GM18909 (cell line): ENCODE data around the gene KRTAP9-9.
"Not testable (repeated sequence)": the region's sequence is repeated elsewhere in the genome, so short reads cannot be mapped to it uniquely, and the experiment has no call there.

Experiments used
- ATAC-seq: cut with Tn5 transposase; IDR thresholded peaks from one replicate; pipeline ENCODE4 v1.9.1; 2021; ENCODE audit warnings: mild to moderate bottlenecking; ENCODE audit not compliant: unreplicated experiment, poor library complexity

Gene KRTAP9-9

DNA sequence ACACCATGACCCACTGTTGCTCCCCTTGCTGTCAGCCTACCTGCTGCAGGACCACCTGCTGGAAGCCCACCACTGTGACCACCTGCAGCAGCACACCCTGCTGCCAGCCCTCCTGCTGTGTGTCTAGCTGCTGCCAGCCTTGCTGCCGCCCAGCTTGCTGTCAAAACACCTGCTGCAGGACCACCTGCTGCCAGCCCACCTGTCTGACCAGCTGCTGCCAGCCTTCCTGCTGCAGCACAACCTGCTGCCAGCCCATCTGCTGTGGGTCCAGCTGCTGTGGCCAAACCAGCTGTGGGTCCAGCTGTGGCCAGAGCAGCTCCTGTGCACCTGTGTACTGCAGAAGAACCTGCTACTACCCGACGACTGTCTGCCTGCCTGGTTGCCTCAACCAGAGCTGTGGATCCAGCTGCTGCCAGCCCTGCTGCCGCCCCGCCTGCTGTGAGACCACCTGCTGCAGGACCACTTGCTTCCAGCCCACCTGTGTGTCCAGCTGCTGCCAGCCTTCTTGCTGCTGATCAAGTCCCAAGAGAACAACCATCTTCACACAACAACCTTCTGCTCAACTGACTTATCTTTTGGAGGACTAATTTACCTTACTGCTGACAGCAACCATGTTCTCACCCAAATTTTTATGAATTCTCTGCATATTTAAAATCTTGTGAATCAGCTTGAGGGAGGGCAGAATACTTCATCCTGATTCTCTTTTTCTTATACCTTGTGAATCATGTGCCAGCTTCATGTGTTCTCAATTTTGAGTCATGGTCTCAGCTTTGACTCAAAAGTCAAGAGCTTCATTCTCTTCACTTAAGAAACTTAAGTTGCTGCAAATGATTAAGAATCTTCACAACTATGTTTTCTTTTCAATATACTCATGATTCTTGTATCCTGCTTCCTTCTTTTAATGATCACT, at the start of gene KRTAP9-9:
TSS of gene KRTAP9-9 (plus strand) at position 4 of the 910 bp plus-strand sequence.
- not testable (repeated sequence) for ATAC-seq

DNA sequence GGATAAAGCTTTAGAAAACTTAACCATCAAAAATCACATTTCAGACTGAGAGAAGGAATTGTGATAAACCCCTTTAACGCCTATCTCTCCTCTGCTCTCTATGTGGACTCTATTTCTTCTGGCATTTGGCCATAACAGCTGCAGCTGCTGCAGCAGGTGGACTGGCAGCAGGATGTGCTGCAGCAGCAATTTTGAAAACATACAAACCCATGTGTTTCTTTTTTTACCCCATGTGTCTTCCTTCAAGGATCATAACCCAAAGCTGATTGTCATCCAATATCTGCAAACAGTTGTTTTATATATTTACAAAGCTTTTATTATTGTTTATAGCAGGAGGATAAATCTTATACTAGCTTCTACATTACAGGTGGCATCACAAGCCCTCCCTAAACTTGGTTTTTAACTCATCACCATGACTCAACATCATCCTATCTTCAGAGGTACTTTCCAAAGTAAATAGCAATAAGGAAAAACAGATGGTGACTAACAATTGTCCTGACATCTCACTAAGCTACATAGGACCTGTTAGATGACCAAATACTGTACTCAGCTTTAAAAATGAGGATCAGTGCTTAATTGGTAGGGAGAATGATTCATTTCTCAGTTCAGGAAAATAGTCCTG, 43.2 kb upstream of the KRTAP9-9 start:
- ATAC-seq, result no peak

GRCh38 chr17:41212524-41213169, 42.5 kb upstream of the KRTAP9-9 start:
- ATAC-seq, result no peak

- ATAC-seq, result no peak
Observed at GRCh38 chr17:41215681-41216080, 39.5 kb upstream of the KRTAP9-9 start.

DNA sequence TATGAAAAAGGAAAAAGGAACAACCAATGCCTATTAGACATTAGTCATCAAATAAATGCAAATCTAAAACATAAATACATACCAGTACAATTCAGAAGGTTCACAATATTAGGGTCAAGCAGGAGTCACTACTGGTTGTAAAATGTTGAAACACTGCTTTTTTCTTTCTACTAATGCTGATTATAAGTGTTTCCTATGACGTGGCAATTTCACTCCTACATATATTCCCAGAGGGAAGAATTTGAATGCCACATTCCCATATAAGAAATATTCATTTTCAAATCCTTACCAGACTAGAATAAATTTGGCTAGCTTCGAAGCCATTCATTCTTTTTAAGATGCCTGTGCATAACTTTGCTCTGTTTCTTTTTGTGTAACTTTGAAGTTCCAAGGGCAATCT, 31.4 kb upstream of the KRTAP9-9 start:
- ATAC-seq, result no peak

GRCh38 chr17:41226051-41226450, 29.1 kb upstream of the KRTAP9-9 start:
- ATAC-seq, result no peak

DNA sequence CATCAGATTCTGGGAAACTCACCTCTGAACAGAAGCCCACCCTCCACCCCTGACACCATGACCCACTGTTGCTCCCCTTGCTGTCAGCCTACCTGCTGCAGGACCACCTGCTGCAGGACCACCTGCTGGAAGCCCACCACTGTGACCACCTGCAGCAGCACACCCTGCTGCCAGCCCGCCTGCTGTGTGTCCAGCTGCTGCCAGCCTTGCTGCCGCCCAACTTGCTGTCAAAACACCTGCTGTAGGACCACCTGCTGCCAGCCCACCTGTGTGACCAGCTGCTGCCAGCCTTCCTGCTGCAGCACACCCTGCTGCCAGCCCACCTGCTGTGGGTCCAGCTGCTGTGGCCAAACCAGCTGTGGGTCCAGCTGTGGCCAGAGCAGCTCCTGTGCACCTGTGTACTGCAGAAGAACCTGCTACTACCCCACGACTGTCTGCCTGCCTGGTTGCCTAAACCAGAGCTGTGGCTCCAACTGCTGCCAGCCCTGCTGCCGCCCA, 28.5 kb upstream of the KRTAP9-9 start, which contains the start of gene KRTAP9-2:
TSS of gene KRTAP9-2 (plus strand) at position 51 of the 498 bp plus-strand sequence. CDS start at position 58, 7 bp downstream.
- ATAC-seq, result not testable (repeated sequence)

DNA sequence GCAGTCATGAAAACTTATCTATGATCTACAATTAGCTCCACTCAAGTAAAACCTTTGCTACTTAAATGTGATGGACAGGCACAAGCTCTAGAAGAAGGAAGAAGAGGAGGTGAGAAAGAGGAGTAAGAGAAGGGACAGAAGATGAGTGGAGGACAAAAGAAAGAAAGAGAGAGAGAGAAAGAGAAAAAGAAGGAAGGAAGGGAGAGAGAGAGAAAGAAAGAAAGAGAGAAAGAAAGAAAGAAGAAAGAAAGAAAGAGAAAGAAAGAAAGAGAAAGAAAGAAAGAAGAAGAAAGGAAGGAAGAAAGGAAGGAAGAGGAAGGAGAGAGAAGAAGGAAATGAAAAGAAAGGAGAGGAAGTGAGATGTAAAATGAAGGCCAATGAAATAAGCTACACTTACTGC, 25.1 kb upstream of the KRTAP9-9 start:
- ATAC-seq, result no peak

DNA sequence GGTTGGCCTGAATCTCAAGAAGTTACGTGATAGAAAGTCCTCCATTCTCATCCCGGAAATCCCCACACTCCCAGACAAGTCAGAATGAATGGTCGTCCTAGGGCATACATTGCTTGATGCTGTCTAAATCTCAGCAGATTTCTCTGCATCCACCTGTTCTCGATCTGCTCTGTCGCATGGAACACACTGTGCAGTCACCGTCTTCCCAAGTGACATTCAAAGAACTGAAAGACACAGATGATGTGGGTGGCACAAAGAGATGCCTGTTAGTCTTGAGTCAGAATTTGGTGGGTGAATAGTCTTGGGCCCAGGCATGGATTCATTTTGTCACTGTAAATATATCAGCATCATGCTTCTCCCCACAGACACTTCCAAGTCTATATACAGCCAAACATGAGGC, 23.5 kb upstream of the KRTAP9-9 start:
- ATAC-seq, result no peak

GRCh38 chr17:41232399-41233105, 22.6 kb upstream of the KRTAP9-9 start, which contains the start of gene KRTAP9-3:
Gene KRTAP9-3, plus strand, starts transcription at chr17:41232449. Its CDS starts 53 bp downstream, at chr17:41232502.
- ATAC-seq, result not testable (repeated sequence)

GRCh38 chr17:41237116-41237515, 18.1 kb upstream of the KRTAP9-9 start:
- ATAC-seq, result not testable (repeated sequence)

DNA sequence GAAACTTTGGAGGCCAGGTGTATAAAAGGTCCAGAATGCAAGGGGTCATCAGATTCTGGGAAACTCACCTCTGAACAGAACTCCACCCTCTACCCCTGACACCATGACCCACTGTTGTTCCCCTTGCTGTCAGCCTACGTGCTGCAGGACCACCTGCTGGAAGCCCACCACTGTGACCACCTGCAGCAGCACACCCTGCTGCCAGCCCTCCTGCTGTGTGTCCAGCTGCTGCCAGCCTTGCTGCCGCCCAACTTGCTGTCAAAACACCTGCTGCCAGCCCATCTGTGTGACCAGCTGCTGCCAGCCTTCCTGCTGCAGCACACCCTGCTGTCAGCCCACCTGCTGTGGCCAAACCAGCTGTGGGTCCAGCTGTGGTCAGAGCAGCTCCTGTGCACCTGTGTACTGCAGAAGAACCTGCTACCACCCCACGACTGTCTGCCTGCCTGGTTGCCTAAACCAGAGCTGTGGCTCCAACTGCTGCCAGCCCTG, 17.2 kb upstream of the KRTAP9-9 start, which contains the start of gene KRTAP9-8:
TSS of gene KRTAP9-8 (plus strand) at position 51 of the 489 bp plus-strand sequence. CDS start at position 104, 53 bp downstream.
- not testable (repeated sequence) for ATAC-seq

DNA sequence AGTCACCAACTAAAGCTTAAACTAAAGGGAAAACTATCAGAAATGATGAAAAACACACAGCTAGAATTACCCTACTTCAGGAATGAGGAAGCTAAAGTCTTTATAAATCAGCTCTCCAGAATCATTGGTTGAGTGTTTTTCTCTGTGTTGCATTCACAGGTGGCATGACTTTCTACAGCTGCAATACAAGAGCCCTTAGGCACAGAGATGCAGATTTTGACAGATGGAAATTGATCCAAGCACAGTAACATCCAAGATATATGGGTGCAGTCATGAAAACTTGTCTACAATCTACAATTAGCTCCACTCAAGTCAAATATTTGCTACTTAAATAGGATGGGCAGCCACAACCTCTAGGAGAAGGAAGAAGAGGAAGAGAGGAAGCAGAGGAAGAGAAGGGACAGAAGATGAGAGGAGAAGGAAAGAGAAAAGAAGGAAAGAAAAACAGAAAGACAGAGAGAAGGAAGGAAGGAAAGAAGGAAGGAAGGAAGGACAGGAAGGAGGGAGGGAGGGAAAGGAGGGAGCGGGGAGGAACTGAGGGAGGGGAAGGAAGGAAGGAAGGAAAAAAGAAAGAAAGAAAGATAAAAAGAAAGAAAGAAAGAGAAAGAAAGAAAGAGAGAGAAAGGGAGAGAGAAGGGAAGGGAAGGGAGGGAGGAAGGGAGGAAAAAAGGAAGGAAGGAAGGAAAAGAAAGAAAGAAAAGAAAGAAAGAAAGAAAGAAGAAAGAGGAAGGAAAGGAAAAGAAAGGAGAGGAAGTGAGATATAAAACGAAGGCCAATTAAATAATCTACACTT, 8.0 kb upstream of the KRTAP9-9 start:
- not testable (repeated sequence) for ATAC-seq

GRCh38 chr17:41249637-41250240, 5.4 kb upstream of the KRTAP9-9 start, which contains the start of gene KRTAP9-4:
Gene KRTAP9-4, plus strand, starts transcription at chr17:41249687. Its CDS starts 34 bp downstream, at chr17:41249721.
- ATAC-seq, result not testable (repeated sequence)

DNA sequence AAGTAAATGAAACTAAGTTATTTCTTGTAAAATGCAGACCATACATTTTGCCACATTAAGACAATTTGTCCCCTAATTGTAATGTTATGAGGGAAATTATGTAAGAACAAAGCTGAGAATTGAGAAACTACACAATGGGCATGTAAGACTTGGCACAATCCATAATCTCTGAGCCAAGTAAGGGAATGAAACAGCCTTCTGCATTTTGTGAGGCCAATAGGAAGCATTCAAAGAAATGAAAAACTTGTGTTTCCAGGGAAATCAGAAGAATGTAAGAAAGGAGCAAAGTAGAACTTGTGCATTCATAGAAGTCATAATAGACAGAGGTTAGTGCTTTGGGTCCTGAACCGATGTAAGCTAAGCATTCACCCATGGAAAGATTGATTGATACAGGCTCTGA, 3.9 kb upstream of the KRTAP9-9 start:
- ATAC-seq, result no peak

DNA sequence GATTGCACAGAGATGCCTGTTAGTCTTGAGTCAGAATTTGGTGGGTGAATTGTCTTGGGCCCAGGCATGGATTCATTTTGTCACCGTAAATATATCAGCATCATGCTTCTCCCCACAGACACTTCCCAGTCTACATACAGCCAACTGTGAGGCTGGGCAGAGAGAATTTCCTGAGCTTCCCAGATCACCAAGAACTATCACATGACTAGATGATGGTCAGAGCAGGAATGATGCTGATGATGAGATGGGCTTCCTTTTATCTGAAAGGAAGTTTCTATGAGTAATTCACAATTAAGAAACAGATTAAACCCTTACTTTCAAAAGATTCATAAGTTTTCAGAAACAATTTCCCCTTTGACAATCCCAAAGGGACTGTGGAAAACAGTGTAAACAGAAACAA, 323 bp upstream of the KRTAP9-9 start:
- ATAC-seq, result no peak

- no peak for ATAC-seq
Observed at GRCh38 chr17:41256291-41256685, 1.1 kb downstream of the KRTAP9-9 start.

GRCh38 chr17:41258406-41258805, 3.2 kb downstream of the KRTAP9-9 start:
- no peak for ATAC-seq
